PC-9 (cell line): Measurements from ENCODE around the gene ZNF774.

Experiments
- EZH2 ChIP-seq: fragments of 200-600 bp; sonication (generic); IDR thresholded peaks from 2 replicates; pipeline ENCODE4 v1.8.0; 2017; ENCODE audit warnings: antibody characterized with exemption, low read depth
- TF ChIP-seq, protein P1 (sequence below): fragments of 200-600 bp; sonication (generic); conservative IDR thresholded peaks from 2 replicates; pipeline ENCODE4 v1.6.1; 2017; ENCODE audit warnings: mixed run types, antibody characterized with exemption, mild to moderate bottlenecking, moderate library complexity

DNA sequence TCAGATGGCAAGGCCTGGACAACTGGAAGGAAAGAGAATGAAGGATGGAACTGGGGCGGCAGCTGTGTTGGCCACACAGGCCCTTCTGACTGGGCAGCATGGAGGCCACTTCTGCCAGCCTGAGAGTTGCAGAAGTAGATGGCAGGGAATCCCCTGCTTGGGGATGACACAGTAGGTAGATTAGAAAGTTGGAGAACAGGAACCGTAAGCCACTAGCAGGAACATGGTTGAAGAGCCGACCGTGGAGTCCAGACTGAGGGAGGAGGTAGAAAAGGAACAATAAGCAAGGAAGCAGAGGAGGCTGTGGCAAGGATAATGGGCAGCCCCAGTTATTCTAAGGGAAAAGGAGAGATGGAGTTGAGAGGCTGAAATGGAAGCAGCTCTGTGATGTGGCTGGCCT is 26.4 kb upstream of the ZNF774 start:
- TF ChIP-seq, protein P1, sequence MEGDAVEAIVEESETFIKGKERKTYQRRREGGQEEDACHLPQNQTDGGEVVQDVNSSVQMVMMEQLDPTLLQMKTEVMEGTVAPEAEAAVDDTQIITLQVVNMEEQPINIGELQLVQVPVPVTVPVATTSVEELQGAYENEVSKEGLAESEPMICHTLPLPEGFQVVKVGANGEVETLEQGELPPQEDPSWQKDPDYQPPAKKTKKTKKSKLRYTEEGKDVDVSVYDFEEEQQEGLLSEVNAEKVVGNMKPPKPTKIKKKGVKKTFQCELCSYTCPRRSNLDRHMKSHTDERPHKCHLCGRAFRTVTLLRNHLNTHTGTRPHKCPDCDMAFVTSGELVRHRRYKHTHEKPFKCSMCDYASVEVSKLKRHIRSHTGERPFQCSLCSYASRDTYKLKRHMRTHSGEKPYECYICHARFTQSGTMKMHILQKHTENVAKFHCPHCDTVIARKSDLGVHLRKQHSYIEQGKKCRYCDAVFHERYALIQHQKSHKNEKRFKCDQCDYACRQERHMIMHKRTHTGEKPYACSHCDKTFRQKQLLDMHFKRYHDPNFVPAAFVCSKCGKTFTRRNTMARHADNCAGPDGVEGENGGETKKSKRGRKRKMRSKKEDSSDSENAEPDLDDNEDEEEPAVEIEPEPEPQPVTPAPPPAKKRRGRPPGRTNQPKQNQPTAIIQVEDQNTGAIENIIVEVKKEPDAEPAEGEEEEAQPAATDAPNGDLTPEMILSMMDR, result no peak
- TF ChIP-seq EZH2, result no peak
